OCI-M2 (cell line): ENCODE results near the gene KIAA0753.
"Not testable (repeated sequence)": the region's sequence is repeated elsewhere in the genome, so short reads cannot be mapped to it uniquely, and the experiment has no call there.

ENCODE experiments used
- DNase-seq: peaks from one replicate; lab custom pipeline; 2025; ENCODE audit not compliant: unreplicated experiment; lab: John Stamatoyannopoulos, UW

KIAA0753 gene

DNA sequence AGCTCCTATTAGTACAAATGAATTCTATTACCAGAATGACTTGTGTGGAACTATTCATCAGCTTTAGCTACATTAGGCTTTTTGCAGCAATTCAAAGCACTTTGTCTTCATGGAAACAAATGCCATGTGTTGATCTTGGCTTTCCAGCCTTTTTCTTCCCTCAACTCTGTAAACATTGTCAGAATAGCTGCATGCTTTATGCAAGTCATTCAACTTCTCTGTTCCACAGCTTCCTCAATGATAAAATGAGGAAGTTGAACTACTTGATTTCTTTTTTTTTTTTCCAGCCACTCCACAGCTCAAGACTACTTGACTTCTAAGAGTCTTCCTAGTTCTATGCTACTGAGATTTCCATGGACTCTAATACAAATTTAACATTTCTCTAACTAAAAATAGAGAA, 41.1 kb downstream of the KIAA0753 start:
- no peak for DNase-seq

DNA sequence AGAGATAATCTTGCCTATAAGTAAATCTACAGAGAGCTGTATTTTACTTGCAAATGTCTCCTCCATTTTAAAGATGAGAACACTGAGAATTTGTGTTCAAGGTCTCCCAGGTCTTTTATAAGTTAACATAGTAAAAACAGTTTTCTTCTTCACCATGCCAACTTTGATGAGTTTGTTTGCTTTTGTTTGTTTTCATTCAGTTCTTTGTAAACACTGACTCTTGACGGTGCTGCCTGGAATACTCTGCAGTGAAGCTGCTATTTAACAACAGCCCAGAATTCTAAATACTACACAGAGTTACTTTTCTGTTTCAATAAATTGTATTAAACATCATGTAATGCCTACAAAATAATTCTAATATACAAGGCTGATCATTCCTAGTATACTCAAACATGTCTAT, 42.8 kb downstream of the KIAA0753 start:
- no peak for DNase-seq

DNA sequence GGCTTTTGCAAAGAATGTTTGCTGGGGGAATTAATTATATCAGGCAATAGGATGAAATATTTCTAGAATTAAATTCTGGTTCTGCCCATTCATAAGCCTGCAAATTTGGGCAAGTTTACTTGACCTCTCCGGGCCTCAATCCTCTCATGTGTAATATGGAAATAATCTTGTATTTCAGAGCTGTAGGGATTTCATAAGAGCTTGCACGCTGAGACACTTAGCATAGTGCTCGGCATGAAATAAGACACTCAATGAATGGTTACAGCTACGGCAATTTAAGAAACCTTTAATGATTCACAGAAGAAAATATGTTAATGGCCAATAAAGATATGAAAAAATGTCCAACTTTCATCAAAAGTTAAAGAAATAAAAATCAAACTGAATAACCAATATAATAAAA, 43.6 kb downstream of the KIAA0753 start:
- no peak for DNase-seq

DNA sequence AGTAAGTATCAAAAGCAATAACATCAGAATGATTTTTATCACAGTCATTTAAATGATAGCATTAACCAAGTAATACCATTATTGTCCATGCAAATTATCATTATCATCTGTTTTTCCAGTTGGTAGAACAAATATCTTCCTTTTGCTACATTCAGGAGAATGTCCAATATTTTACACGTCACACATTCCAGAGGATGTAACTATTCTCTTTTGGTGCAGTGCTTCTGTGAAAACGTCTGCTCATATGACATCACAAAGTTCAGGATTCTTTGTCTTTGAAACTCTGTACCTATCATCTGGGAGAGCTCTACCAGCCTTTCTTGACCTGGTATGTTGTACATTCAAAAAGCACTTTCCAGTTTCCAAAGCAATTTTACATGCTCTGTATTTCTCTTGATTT, 44.0 kb downstream of the KIAA0753 start:
- DNase-seq, result no peak

DNA sequence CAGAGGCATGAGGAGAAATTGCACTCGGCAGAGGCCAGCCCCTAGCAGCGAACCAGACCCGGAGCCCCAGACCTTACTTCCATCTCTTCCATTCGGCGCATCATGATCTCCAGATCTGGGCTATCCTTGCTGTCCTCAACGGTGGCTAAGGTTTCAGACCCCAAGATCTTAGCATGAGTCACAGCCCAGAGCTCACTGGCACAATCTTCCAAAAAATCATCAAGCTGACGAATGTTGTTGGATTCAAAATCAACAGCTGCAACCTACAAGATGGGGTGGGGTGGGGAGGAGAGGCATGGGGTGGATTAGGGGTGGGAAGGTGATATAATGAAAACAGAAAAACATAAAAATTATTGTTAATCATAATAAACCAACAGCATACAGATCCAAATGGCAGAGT, 44.4 kb downstream of the KIAA0753 start:
- DNase-seq, result no peak

DNA sequence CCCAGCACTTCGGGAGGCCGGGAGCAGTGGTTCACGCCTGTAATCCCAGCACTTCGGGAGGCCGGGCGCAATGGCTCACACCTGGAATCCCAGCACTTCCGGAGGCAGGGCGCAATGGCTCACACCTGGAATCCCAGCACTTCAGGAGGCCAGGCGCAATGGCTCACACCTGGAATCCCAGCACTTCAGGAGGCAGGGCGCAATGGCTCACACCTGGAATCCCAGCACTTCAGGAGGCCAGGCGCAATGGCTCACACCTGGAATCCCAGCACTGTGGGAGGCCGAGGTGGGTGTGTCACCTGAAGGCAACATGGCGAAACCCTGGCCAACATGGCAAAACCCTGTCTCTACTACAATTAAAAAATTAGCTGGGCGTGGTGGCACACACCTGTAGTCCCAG, 47.1 kb downstream of the KIAA0753 start:
- DNase-seq, result not testable (repeated sequence)

DNA sequence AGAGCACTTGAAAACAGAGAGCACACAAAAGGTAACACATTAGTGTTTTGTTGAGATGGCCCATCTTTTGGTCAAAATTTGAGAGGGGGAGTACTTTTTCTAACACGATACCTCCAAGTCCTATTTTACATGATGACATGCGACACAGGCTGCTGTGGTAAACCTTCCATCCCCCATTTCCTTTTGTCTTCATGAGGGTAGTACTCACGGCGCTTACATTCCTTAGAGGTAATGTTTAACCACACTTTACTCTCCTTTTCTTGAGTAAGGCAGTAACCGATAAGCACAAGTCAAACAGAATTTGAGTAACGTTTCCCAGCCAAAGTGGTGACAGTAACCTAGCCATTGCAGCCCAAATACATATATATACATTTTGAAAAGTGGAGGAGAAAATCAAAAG, 48.3 kb downstream of the KIAA0753 start:
- DNase-seq, result no peak

DNA sequence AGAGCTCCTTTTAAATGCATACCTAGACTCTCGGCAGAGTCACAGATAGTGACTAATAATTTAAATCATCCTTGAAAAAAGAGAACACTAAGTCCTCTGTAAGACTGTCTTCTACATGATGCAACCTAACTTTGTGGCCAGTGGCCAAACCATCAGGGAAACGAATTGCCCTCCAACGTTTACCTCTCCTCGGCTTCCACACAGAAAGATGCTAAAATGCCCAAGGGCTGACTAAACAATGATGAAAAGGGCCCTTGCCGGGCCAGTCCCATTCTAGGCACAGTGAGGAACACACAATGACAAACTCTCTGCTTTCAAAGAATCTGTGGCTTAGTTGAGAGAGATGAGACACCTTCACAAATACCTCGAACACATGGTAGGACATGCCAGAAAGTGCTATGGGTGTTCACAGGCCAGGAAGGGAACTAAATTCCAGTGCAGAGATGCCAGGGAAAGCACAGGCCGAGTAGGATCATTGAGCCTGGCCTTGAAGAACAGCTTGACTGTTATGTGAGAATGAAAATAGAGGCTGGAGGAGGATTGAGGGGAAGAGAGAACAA, 48.8 kb downstream of the KIAA0753 start:
- no peak for DNase-seq

DNA sequence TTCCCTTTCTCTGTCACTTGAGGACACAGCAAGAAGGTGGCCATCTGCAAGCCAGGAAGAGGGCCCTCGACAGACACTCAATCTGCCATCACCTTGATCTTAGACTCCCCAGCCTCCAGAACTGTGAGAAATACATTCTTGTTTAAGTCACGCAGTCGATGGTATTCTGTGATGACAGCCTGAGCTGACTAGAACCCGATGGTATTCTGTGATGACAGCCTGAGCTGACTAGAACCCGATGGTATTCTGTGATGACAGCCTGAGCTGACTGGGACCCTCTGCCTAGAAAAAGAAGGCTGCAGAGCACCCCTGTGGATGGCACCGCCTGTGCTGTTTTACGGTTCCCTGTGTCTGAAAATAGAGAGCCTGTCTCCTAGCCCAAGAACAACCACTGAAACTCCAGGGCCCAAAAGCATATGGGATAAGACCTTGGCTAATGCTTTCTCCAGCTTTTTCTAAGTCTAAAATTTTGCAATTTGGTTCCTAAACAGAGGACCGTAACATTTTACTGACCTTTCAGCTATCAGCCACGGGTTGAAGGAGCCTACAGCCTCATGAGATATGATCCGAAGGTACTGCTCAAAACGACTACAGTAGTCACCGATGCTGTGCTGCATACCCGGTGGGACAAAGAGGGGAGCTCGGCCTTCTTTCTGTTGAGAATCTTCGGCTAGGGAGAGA, 51.1 kb downstream of the KIAA0753 start:
- DNase-seq, result no peak

DNA sequence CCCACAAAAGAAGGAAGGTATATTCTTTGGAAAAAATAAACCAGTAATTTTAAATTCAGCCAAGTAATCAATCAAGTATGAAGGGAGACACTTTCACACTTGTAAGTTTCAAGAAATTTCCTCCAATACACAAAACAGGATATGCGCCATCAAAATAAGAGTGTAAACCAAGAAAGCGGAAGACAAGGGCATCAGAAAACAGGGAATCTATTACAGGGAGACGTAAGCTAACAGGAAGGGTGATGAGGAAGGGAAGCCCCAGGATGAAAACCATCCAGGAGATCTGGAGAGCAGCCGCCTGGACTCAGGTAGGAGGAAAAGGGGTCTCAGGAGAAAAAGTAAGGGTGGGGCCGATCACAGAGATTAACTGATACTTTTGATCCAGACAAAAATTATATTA, 52.3 kb downstream of the KIAA0753 start:
- DNase-seq, result no peak

DNA sequence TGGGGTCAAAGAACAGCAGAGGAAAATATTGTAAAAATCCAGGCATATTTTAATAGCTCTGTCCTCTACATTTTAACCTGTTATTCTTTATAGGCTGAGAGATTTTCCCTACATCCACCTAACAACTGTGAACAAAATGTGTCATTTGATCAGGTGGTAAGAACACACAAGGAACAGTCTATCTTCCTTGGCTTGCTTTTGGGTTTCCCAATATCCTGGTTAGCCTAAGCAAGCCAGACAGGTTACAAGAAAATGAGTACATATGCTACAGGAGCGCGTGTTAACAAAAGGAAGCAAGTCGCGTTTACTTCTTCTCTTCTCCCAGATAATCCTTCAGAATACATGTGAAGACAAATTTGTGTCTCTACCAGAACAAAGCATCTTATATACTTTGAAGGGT, 53.2 kb downstream of the KIAA0753 start:
- DNase-seq, result no peak

DNA sequence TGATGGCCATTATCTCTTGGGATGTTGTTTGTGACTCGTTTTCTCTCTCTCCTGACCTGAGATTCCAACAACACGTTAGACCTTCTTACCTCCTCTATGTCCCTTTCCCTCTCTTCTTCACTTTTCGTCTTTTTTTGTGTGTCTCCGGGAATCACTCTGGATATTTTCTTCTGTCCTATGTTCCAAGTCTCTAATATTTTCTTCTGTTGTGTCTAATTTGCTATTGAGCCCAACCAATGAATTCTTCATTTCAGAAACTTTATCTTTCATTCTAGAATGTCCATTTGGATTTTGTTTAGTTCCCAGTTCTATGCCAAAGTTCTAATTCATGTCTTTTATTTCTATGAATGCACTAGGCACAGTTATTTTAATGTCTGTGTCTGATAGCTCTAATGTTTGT, 57.1 kb downstream of the KIAA0753 start:
- no peak for DNase-seq

DNA sequence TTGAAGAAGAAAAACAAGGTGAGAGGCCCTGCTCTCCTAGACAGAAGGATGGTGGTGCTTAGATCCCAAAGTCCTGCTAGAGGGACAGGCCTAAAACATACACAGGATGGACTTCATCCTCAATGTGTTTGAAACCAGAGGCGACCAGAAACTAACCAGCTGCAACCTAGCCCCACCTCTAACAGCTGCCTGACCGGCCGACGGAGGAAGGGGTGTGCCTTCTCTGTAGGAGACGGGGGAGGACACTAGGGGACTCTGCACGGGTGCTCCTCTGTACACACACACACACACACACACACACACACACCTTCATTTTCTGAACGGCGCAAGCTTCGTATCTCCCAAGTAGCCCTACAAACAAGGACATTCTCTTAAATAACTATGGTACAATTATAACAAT, 59.9 kb downstream of the KIAA0753 start:
- DNase-seq, result no peak

DNA sequence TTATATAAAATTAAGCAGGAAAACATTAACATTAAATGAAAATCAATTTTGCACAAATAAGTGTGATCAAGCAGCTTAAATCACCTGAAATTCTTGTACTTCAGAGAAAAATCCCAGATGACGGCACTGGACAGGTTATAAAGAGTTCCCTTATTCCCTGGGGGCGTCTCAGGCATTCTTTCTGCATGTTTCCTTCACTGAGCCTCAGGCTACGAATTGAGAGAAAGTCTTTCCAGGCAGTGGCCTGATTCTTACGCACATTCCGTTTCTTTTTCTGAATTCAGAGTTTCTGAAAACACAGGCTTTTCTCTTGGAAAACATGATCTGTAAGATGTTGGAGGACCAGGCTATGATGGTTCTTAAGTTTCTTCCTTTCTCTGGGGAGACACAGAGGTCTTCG, 62.0 kb downstream of the KIAA0753 start:
- DNase-seq, result no peak

DNA sequence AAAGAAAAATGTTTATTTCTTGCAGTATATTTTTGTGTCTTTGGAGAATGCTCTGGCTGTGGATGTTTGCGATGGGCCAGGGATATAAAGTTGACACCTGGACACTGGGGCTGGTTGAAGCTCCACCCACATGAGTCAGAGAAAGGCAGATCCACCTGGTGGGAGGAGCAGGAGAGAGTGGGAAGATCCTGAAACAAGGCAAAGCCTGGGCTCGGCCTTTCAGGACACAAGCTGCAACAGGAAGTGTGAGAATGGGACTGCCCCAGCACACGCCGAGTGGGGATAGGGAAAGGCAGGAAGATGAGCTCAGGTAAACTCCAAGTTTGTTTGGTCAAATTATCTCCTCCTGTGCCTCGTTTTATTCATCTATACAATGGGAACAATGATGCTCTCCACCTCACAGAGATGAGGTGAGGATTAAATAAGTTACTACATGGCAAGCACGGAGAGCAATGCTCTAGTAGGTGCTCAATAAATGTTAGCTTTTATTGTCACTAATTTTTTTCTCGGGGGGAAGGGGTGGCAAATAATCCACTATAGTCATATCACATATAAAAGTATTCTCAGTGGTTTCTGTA, 62.7 kb downstream of the KIAA0753 start:
- DNase-seq, result no peak

DNA sequence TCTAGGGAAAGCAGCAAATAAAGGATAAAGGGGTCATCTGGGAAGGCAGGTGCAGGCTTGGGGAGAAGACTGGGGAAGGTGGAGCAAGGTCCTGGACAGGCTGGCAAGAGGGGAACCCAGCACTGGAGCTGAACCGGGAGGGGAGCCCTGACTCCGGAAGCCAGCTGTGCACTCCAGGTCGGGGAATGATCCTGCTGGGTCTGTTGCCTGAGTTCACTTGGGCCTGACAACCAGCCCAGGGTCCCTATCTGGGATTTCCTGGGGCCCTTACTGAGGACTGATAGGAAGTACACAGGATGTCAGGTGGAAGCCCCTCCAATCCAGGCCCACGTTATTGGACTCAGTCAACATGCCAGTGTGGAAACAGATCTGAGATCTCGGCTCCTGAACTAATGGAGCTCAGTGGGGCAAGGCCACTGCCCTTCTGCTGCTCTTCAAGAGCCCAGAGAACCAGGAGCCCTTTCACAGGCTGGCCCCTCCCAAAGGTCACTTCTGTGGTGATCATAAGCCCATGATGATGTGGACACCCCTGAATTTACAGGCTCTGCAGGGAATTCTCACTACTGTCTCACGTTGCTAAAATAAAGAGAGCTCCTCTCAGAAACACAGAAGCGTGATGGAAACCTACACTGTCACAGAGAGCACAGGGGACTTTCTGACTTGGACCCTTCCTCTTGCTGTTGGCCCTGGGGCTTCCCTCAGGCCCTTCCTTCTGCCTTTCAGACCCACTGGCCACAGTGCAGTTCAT, 64.3 kb downstream of the KIAA0753 start:
- no peak for DNase-seq

DNA sequence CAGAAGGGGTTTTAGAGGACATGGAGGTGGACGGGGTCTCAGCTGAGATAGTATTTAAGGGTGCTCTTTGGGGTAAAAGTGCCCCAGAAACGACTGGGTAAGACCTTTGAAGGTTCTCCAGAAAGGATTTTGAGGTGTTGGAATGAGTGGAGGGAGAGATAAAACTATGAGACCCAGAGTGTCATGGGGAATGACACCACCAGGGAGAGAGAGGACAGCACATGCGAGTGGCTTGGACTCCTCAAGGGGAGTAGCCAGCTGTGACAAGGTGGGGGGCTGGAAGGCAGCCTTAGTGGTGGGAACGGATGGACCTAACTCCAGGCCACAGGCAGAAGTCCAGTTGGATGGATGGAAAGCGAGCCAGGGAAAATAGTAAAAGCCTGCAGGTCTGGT, 64.9 kb downstream of the KIAA0753 start:
- no peak for DNase-seq

DNA sequence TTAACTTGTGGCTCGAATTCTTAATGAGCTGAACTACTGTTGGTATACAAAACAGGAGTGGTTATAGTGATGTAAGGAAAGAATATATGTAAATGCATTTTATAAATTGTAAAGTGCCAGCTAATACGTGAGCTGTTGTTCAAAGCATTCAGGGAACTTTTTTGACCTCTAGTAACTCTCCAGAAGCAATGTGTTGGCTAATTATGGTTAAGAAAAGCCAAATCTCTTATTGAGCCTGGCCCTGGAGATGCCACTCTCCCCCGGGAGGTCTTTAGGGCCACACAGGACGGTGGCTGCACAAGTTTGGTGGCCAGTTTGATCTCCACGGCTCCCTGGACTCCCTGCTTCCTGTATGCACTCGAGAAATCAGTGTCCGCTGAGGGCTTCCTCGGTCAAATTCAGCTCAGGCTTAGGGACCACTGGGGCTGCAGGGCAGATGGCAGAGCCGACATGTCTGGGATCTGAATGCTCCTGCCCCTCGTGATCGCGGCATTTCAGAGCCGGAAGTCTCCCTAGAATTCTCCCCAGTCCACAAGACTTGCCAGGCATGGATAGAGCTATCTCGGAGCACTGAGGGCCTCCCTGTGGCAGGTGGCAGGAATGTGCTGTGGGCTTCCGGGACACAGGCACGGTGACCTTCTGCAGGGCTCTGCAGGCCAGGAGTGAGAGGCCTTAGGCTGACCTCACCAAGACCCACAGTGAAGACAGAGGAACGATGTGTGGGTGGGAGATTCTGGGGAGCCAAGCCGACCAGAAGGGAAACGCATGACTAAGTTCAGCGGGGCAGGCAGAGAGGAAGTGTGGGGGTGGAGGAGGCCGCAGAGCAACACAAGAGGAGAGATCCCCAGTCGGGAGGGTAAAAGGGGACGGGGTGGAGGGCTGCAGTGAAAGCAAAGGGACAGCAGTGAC, 65.6 kb downstream of the KIAA0753 start:
- DNase-seq, result no peak

DNA sequence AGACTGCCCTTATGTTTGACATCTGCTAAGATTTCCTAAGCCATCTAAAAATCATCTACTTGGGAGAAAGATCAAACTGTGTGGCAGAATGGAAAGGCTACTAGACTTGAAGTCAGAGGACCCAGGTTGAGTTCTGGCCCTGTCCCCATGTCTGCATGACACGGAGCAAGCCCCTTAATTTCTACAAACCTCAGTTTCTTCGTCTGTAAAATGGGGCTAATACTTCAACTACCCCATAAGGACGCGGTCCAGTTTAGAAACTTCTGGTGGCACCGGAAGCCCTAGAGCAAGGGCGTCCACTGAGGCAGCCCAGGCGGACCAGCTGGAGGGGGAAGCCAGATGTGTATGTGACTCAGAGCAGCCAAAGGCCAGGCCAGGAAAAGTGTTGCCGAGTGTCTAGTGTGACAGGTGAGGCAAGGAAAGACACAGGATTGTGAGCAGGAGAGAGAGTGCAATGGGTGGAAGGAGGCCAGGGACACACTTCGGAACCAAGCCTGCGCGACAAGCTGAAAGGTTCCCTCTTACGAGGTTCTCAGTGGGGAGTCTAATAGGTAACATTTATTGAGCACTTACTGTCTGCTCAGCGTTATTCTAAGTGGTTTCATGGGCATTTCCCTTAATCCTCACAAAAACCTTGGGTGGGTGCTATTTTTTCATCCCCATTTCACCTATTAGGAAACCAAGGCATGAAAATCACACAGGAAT, 66.4 kb downstream of the KIAA0753 start:
- DNase-seq, result no peak

DNA sequence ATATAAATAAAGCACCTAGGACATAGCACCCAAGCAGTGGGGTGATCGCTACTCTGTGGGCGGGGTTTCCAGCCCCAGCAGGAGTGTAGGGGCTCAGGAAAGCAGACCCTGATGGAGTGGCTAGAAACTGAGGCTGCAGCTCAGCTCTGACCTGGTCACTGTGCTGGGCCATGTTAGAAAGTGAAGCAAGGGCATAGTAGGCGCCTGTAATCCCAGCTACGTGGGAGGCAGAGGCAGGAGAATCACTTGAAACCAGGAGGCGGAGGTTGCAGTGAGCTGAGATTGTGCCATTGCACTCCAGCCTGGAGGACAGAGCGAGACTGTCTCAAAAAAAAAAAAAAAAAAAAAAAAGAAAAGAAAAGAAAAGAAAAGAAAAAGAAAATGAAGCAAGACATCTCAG, 67.0 kb downstream of the KIAA0753 start:
- not testable (repeated sequence) for DNase-seq

DNA sequence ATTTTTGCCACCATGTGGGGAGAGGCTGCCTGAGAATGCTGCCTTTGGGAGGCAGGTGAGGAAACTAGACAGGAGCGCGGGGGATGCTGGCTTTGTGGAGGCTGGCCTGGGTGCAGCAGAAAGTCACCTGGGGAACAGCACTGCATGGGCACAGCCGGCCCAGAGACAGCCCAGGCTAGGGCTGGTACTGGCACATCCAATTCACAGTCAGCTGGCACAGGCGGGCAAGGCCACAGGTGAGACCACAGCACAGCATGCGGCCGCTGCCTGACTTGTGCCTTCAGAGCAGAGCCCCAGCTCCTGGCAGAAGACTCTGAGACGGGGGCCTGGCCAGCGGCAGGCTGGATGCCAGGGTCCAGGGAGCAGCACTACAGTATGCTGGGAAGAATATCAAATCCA, 67.5 kb downstream of the KIAA0753 start:
- DNase-seq, result no peak
